HUES48 (cell line): ENCODE results near the gene SLC35G6.
"Not testable (repeated sequence)": the region's sequence is repeated elsewhere in the genome, so short reads cannot be mapped to it uniquely, and the experiment has no call there.

Experiments
- H3K27ac ChIP-seq: one replicate; pipeline ENCODE4 v1.7.0; 2013; ENCODE audit warnings: low read depth, low read length, inconsistent platforms
- H3K27me3 ChIP-seq: 2 replicates; pipeline ENCODE4 v1.6.1; 2013; ENCODE audit warnings: mild to moderate bottlenecking, low read length; ENCODE audit not compliant: control insufficient read depth, insufficient read depth
- H3K36me3 ChIP-seq: 2 replicates; pipeline ENCODE4 v1.6.1; 2013; ENCODE audit warnings: low read length; ENCODE audit not compliant: control insufficient read depth, insufficient read depth
- H3K4me1 ChIP-seq: 2 replicates; pipeline ENCODE4 v1.6.1; 2013; ENCODE audit warnings: mild to moderate bottlenecking, low read length; ENCODE audit not compliant: control insufficient read depth, insufficient read depth
- H3K4me3 ChIP-seq: 2 replicates; pipeline ENCODE4 v1.5.1; 2013; ENCODE audit warnings: mild to moderate bottlenecking, low read depth, low read length
- H3K9ac ChIP-seq: 2 replicates; pipeline ENCODE4 v1.6.1; 2013; ENCODE audit warnings: mild to moderate bottlenecking, low read depth, low read length, moderate library complexity
- H3K9me3 ChIP-seq: 2 replicates; pipeline ENCODE4 v1.6.1; 2013; ENCODE audit warnings: low read length; ENCODE audit not compliant: control insufficient read depth, insufficient read depth

The SLC35G6 gene

DNA sequence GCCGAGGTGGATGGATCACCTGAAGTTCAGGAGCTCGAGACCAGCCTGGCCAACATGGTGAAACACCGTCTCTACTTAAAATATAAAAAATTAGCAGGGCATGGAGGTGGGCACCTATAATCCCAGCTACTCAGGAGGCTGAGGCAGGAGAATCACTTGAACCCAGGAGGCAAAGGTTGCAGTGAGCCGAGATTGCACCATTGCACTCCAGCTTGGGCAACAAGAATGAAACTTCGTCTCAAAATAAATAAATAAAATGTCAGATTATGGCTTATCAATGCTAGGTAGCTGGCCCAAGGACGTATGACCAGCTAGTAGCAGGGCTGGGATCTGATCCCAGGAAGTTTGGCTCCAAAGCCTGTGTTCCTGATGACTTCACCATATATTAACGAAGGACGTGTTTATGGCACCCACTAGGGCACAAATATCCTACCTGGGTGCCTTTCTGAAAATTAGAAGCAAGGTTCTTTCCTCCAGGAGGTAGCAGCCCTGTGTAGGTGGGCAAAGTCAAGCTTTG is 10.7 kb upstream of the SLC35G6 start:
- H3K4me3 ChIP-seq, H3K27ac ChIP-seq, H3K9me3 ChIP-seq, H3K9ac ChIP-seq, H3K4me1 ChIP-seq, H3K27me3 ChIP-seq, H3K36me3 ChIP-seq: not testable (repeated sequence)

DNA sequence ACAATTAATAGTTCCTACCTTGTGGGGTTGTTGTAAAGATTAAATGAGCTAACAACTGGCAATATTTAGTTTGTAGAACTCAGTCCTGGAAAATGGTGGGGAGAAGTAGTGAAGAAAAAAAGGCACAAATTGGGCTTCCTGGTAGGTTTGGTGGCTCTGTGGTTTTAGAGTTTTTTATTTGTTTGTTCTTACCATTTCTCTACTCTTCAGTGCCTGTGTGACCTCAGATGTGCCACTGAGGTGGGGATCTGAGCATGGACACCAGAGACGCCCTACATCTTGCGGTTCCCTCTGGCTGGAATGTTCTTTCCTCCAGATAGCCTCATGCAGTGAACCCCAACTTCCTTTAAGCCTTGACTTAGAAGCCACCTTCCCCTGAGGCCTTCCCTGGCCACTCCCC is 9.5 kb upstream of the SLC35G6 start:
- Histone ChIP-seq H3K4me1 (no peaks in the 10 kb centered on the region), H3K9me3 (no peaks in the 10 kb centered on the region), H3K27me3 (no peaks in the 10 kb centered on the region), H3K9ac (no peak overlapping the region), H3K27ac (no peak overlapping the region), H3K36me3 (0 out of 2 replicates have a peak, but pooled peaks cover 4% of the 10 kb centered on the region), H3K4me3 (no peak overlapping the region)

DNA sequence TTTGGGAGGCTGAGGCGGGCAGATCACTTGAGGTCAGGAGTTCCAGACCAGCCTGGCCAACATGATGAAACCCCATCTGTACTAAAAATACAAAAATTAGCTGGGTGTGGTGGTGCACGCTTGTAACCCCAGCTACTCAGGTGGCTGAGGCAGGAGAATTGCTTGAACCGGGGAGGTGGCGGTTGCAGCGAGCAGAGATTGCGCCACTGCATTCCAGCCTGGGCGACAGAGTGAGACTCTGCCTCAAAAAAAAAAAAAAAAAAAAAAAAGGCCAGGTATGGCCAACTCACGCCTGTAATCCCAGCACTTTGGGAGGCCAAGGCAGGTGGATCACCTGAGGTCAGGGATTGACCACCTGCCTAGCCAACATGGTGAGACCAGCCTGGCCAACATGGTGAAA is 6.5 kb upstream of the SLC35G6 start:
- peaks cover 15% of the 10 kb centered on the region for H3K4me1 ChIP-seq
- not testable (repeated sequence) for H3K9ac ChIP-seq, H3K9me3 ChIP-seq, H3K4me3 ChIP-seq, H3K36me3 ChIP-seq, H3K27ac ChIP-seq, H3K27me3 ChIP-seq

DNA sequence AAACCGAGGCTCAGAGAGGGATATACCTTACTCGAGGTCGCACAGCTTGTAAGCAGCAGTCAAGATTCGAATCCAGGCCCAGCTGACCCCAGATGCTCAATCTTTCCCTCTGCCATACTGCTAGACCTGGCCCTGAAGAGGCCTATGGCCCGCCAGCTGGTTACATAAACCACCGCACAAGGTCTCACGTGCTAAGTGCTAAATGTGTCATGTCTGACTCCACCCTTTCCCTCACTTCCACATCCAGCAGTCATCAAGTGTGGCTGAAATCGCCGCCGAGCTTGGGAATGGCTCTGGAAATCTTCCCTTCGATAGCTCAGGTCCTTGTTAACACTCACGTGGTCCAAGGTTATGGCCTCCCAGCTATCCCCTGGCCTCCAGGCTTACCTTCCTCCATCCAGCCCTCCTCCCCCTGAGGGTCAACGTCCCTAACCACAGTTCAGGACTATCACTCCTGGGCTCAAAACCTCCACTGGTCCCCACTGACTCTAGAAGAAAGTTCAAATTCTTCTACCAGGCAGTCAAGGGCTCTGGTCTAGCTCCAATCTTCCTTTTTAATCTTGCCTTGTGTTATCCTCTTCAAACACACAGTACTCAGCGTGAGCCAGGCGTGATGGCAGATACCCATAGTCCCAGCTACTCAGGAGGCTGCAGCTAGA is 5.4 kb upstream of the SLC35G6 start:
- H3K27ac ChIP-seq = no peak overlapping the region
- H3K4me1 ChIP-seq = peaks cover 18% of the 10 kb centered on the region
- no peaks in the 10 kb centered on the region for H3K27me3 ChIP-seq
- no peaks in the 10 kb centered on the region for H3K9me3 ChIP-seq
- H3K36me3 ChIP-seq = no peaks in the 10 kb centered on the region
- H3K9ac ChIP-seq = no peak overlapping the region
- H3K4me3 ChIP-seq = no peak overlapping the region

DNA sequence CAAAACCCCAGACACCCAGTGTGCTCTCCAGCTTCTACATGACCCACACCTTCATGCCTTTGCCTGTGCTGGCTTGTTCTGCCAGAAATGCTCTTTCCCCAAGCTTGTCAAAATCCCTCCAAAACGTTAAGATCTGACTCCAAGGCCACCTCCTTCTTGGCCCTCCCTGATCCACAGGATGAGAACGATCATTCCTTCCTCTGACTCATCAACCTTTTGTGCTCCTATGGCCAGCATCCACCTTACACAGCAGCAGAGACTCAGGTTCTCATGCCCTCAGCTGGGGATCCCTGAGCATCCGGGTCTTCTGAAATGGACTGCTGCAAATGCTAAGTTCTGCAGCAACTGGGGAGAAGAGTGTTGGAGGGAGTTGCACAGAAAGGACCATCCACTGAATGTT is 4.8 kb upstream of the SLC35G6 start:
- peaks cover 18% of the 10 kb centered on the region for H3K4me1 ChIP-seq
- H3K27me3 ChIP-seq = no peaks in the 10 kb centered on the region
- no peak overlapping the region for H3K27ac ChIP-seq
- no peak overlapping the region for H3K4me3 ChIP-seq
- H3K36me3 ChIP-seq = no peaks in the 10 kb centered on the region
- no peaks in the 10 kb centered on the region for H3K9me3 ChIP-seq
- no peak overlapping the region for H3K9ac ChIP-seq

DNA sequence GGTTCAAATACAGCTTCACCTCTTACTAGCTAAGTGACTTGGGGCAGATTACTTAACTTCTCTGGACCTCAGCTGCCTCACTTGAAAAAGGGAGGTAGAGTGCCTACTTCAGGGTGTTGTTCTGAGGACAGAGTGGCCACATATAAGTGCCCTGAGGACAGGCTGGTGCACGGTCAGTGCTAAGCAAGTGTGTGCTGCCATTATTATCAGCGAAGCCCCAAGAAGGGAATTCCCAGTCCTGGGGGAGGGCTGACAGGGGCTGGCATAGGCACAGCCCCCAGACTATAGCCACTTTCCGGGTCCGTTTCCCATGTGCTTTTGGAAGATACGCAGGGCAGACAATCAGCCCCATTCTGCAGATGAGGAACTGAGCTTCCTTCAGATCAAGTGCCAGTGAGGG is 4.3 kb upstream of the SLC35G6 start:
- Histone ChIP-seq H3K9me3 (no peaks in the 10 kb centered on the region), H3K4me3 (no peak overlapping the region), H3K27me3 (no peaks in the 10 kb centered on the region), H3K36me3 (no peaks in the 10 kb centered on the region), H3K9ac (no peak overlapping the region), H3K27ac (no peak overlapping the region), H3K4me1 (peaks cover 18% of the 10 kb centered on the region)

DNA sequence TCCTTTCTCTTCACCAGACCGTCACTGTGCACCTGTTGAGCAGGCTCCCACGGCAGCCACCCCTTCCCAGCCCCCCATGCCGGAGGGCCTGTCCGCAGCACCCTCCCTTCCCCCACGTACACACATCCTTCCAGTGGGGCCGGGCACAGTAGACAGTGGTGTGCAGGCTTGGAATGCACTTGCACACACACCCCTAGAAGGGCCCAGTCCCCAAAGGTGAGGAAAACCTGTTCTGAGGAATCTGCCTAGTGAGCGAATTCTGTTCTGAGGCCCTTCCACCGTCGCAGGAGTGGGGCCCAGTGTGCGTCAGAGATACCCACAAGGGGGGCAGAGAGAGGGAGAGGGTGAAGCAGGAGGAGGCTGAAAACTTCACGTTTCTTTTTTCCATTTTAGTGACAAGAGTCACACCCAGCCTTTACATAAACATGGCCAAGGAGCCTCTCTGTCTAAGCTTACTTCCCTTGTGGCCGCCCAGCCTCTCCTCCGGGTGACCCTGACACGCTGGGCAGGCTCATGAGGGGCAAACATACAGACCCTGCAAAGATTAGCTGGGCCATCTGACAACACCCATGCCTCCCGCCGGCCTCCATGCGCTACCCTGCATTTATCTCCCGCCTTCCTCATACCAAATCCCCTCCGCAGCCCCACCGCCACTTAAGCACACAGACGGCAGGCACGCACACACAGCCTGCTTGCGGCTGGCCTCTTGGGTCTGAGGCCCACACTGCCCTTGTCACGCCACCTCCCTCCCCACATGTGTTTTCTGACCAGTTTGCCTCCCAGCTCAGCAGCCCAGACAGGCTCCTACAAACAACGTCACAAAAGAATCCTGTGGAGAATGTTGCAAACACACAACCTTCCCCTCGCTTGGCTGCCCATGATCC is 3.6 kb upstream of the SLC35G6 start:
- H3K4me3 ChIP-seq = peak overlapping the region; percentile 72; the same call in 1 of the 2 replicates
- H3K9me3 ChIP-seq = no peaks in the 10 kb centered on the region
- peaks cover 18% of the 10 kb centered on the region for H3K4me1 ChIP-seq
- no peaks in the 10 kb centered on the region for H3K27me3 ChIP-seq
- H3K9ac ChIP-seq = no peak overlapping the region
- H3K36me3 ChIP-seq = no peaks in the 10 kb centered on the region
- H3K27ac ChIP-seq = peak overlapping the region; percentile 31

DNA sequence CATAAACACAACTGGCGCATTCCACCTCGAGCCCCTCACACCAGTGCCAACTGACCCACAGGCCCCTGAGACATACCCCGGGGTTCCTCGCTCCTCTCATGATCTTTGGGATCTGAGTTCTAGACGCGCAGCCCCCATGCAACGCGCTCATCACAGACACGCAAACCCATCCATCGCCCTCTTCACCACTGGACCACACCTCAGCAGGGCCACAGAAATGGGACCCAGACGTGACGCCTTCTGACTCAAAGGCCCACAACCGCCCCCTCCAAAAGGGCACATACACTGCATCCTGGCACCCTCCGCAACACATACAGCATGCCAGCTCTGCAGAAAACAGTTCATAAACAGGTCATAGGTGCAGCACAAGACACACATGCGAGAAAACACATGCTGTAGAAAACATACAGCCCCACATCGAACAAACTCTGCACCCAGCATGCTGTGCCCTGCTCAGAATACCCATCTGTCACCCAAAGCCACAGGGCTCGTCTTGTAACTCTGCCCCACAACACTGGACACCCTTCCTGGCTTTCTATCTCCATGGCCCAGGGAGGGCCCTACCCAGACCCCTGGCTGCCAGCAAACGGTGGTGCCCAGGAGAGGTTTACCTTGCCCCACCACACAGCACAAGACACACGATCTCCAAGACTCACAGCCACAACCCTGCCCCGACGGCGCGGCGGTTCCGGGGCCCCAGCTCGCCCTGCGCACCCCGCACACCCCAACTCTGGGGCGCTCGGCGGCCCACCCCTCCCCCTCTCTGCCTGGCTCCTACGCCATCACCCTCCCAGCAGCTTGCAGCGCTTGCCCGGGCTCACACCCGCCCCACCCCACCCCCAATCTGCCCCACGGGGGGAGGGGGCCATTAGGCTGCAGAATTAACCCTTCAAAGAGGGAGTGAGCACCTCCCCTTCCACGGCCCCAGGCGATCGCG is 2.7 kb upstream of the SLC35G6 start:
- peak overlapping the region; percentile 72 for H3K4me3 ChIP-seq
- peaks cover 18% of the 10 kb centered on the region for H3K4me1 ChIP-seq
- H3K9me3 ChIP-seq = no peaks in the 10 kb centered on the region
- H3K9ac ChIP-seq = peak overlapping the region; percentile 63; the same call in 1 of the 2 replicates
- H3K36me3 ChIP-seq = no peaks in the 10 kb centered on the region
- peak overlapping the region; percentile 71 for H3K27ac ChIP-seq
- H3K27me3 ChIP-seq = no peaks in the 10 kb centered on the region

DNA sequence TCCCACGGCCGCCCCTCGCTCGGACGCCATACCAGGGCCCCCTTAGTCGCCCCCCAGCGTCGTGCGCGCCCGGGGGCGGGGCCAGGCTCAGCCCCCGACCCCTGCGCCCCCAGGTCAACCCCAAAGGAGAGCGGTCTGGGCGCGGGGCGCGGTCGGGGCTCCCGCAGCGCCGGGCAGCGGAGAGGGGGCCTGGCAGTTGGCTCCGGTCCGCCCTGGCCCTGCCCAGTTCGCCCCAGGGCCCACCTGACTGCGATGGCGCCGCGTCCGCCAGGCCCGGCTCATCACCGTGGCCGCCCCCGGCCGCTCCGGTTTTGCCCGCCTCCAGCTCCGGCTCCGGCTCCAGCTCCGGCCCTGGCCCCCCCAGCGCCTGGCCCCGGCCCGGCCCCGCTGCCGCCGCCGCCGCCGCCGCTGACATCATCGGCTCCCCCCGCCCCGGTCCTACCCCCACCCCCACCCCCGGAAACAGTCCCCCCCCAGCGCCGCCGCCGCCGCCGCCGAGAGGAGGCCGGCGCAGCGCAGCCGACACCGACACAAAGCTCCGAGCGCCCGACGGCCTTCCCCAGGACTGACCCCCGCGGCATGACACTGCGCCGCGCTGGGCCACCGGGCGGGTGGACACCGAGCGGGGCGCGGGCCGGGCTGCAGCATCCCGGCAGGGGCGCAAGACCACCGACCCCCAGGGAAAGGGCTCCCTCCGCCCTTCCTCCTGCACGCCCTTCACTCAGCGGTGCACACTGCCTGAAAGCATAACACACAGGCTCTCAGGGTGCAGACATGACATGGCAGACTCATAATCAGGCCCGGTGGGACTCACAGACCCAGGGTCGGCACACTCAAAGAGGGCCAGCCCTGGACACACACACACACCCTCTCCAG is 1.8 kb upstream of the SLC35G6 start, which contains the start of gene ZBTB4:
Gene ZBTB4 (minus strand): TSS at position 419 of the 876 bp plus-strand sequence. CDS start 12,830 bp downstream, outside the sequence.
- Histone ChIP-seq H3K27ac (peak within 1 kb of the TSS; percentile 76), H3K36me3 (no peaks in the 10 kb centered on the region), H3K4me3 (peak within 1 kb of the TSS; percentile 75), H3K9me3 (no peaks in the 10 kb centered on the region), H3K27me3 (no peaks in the 10 kb centered on the region), H3K4me1 (peaks cover 18% of the 10 kb centered on the region), H3K9ac (peak within 1 kb of the TSS; percentile 76)

DNA sequence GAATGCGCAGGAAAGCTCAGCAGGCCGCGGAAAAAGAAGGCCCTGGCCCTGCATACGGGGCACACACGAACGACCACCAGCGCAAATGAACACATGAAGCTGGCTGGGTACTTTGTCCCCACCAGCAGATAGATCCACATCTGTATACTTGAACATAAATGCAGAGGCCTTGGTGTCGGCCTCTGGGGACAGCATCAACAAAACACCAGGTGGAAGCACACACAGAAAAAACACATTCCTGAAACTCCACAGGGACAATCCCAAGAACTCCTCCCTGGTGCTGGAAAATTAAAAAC is 1.2 kb upstream of the SLC35G6 start:
- peak overlapping the region; percentile 76 for H3K9ac ChIP-seq
- no peaks in the 10 kb centered on the region for H3K27me3 ChIP-seq
- no peaks in the 10 kb centered on the region for H3K36me3 ChIP-seq
- H3K9me3 ChIP-seq = no peaks in the 10 kb centered on the region
- H3K4me3 ChIP-seq = peak overlapping the region; percentile 75
- peak overlapping the region; percentile 76 for H3K27ac ChIP-seq
- H3K4me1 ChIP-seq = peaks cover 18% of the 10 kb centered on the region
